Osteoblast (primary cell): ENCODE data around the gene USP33. TPM values are rescaled to one million over a fixed set of nuclear protein-coding genes. Genes with fewer than 3 reads are reported as not detected.

Experiments
- DNase-seq: peaks from one replicate; pipeline ENCODE4 v3.0.0; 2011; ENCODE audit warnings: low spot score, mixed read lengths; ENCODE audit not compliant: insufficient read length; ENCODE audit errors: missing footprints
- H2AFZ ChIP-seq: 2 replicates; pipeline ENCODE4 v1.6.0; 2011; ENCODE audit warnings: mild to moderate bottlenecking, low read length
- H3K27ac ChIP-seq: 2 replicates; pipeline ENCODE4 v1.5.1; 2011; ENCODE audit warnings: mild to moderate bottlenecking, low read depth, low read length, moderate library complexity
- H3K27me3 ChIP-seq: 2 replicates; pipeline ENCODE4 v1.6.0; 2012; ENCODE audit warnings: mild to moderate bottlenecking, control low read depth, inconsistent platforms, low read length, moderate library complexity; ENCODE audit not compliant: insufficient read depth
- H3K36me3 ChIP-seq: 2 replicates; pipeline ENCODE4 v1.5.1; 2011; ENCODE audit warnings: mild to moderate bottlenecking, low read length, control low read depth, moderate library complexity; ENCODE audit not compliant: insufficient read depth
- H3K4me1 ChIP-seq: 2 replicates; pipeline ENCODE4 v1.5.1; 2011; ENCODE audit warnings: mild to moderate bottlenecking, low read length, control low read depth, moderate library complexity; ENCODE audit not compliant: insufficient read depth
- H3K4me2 ChIP-seq: 2 replicates; pipeline ENCODE4 v1.6.0; 2011; ENCODE audit warnings: mild to moderate bottlenecking, low read length; ENCODE audit not compliant: insufficient read depth
- H3K4me3 ChIP-seq: fragments of 200-600 bp; sonication (generic); 3 replicates; pipeline ENCODE4 v1.5.1; 2012; ENCODE audit warnings: mild to moderate bottlenecking, low read length, inconsistent platforms; ENCODE audit not compliant: insufficient read depth
- H3K79me2 ChIP-seq: 2 replicates; pipeline ENCODE4 v1.6.0; 2012; ENCODE audit warnings: mild to moderate bottlenecking, low read length, control low read depth, inconsistent platforms; ENCODE audit not compliant: insufficient read depth
- H3K9me3 ChIP-seq: 2 replicates; pipeline ENCODE4 v1.5.1; 2011; ENCODE audit warnings: low read depth, low read length, control low read depth
- H4K20me1 ChIP-seq: 2 replicates; pipeline ENCODE4 v1.6.0; 2012; ENCODE audit warnings: mild to moderate bottlenecking, low read length, control low read depth; ENCODE audit not compliant: insufficient read depth
- CTCF ChIP-seq: IDR thresholded peaks from 2 replicates; pipeline ENCODE4 v1.5.1; 2011; ENCODE audit warnings: mild to moderate bottlenecking, low read depth, low read length, moderate library complexity; ENCODE audit errors: extremely low read depth
- total RNA-seq: library from RNA; depleted of rRNA; stranded (reverse); fragments of >200 nt; gene quantifications from 2 replicates; pipeline ENCODE4 v1.2.3, GENCODE V29; 2012

USP33 gene
- total RNA-seq, 1 donor = 89.8 TPM

GRCh38 chr1:77744576-77744975 is 15.1 kb downstream of the USP33 start:
- no peak overlapping the region for H3K4me2 ChIP-seq
- no peak for DNase-seq
- peaks cover 4% of the 10 kb centered on the region for H3K4me1 ChIP-seq
- no peak for TF ChIP-seq CTCF
- no peaks in the 10 kb centered on the region for H3K27me3 ChIP-seq
- no peak overlapping the region for H3K27ac ChIP-seq
- peaks cover 64% of the 10 kb centered on the region for H3K79me2 ChIP-seq
- H3K4me3 ChIP-seq = no peak overlapping the region
- no peak overlapping the region for H2AFZ ChIP-seq
- no peaks in the 10 kb centered on the region for H3K36me3 ChIP-seq
- no peaks in the 10 kb centered on the region for H3K9me3 ChIP-seq
- peaks cover 18% of the 10 kb centered on the region for H4K20me1 ChIP-seq

- no peak for TF ChIP-seq CTCF
- Histone ChIP-seq H3K27me3 (no peaks in the 10 kb centered on the region), H3K27ac (no peak overlapping the region), H3K4me3 (no peak overlapping the region), H3K9me3 (no peaks in the 10 kb centered on the region), H4K20me1 (peaks cover 7% of the 10 kb centered on the region), H3K4me1 (no peaks in the 10 kb centered on the region), H3K4me2 (no peak overlapping the region), H3K79me2 (peaks cover 39% of the 10 kb centered on the region), H3K36me3 (peaks cover 4% of the 10 kb centered on the region), H2AFZ (no peak overlapping the region)
- DNase-seq = no peak
Observed at GRCh38 chr1:77742011-77742555, 17.6 kb downstream of the USP33 start.

- DNase-seq = no peak
- H3K27ac ChIP-seq = no peak overlapping the region
- H3K27me3 ChIP-seq = no peaks in the 10 kb centered on the region
- H2AFZ ChIP-seq = no peak overlapping the region
- H3K79me2 ChIP-seq = peaks cover 35% of the 10 kb centered on the region
- peaks cover 4% of the 10 kb centered on the region for H3K36me3 ChIP-seq
- H3K4me1 ChIP-seq = no peaks in the 10 kb centered on the region
- no peak overlapping the region for H3K4me3 ChIP-seq
- H3K9me3 ChIP-seq = no peaks in the 10 kb centered on the region
- peaks cover 5% of the 10 kb centered on the region for H4K20me1 ChIP-seq
- no peak for TF ChIP-seq CTCF
- H3K4me2 ChIP-seq = no peak overlapping the region
Observed at GRCh38 chr1:77741316-77741715, 18.3 kb downstream of the USP33 start.

GRCh38 chr1:77739235-77739634 is 20.4 kb downstream of the USP33 start:
- no peak overlapping the region for H3K4me3 ChIP-seq
- no peaks in the 10 kb centered on the region for H3K4me1 ChIP-seq
- no peak for DNase-seq
- H3K27me3 ChIP-seq = no peaks in the 10 kb centered on the region
- TF ChIP-seq CTCF = no peak
- H3K27ac ChIP-seq = no peak overlapping the region
- no peak overlapping the region for H2AFZ ChIP-seq
- H3K36me3 ChIP-seq = peaks cover 4% of the 10 kb centered on the region
- H3K79me2 ChIP-seq = peaks cover 25% of the 10 kb centered on the region
- no peaks in the 10 kb centered on the region for H3K9me3 ChIP-seq
- peaks cover 5% of the 10 kb centered on the region for H4K20me1 ChIP-seq
- no peak overlapping the region for H3K4me2 ChIP-seq
